ENCODE measurements around the gene SIK3.
A peak's percentile ranks its signal among the peaks of the same experiment; 100 is the strongest.

SIK3 gene

GRCh38 chr11:117002639-117003299 is 95.5 kb downstream of the SIK3 start:
- DNase-seq = peak in 1 of 5 experiments; percentile 92

GRCh38 chr11:117000014-117000737 is 98.1 kb downstream of the SIK3 start:
- DNase-seq = no peak

DNA sequence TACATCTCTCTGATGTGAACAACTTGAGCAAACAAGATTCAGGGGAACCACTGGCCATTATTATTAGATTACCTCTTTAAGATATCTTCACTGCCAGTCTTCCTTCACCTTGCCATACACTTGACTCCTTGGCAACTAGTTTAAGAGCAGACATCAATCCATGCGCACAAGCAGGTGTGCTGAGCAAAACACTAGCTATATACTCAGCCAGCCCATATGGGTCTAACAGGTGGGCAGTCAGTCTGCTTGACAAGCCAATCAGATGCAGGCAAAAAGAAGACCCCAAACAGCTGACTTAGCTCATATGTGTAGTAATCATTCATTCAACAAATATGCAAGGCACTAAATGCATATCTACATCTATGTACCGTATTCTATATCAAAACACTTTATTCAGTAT is 101.2 kb downstream of the SIK3 start:
- DNase-seq = no peak

DNA sequence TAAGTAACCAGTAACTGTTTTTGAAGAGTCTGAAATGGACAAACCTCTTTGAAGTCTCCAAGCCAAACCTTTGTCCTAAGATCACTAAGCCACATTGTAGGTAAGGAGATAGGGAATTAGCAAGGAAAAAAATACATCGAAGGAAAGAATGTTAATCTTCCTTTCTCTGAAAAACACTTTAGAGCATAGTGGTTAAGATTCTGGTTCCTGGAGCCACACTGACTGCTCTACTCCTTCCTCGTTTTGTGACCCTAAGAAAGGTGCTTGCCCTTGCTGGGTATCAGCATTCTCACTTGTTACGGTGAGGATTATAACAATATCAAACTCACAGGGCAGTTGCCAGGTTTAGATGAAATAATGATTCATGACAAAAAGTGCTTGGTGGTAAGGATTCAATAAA is 104.0 kb downstream of the SIK3 start:
- DNase-seq = no peak

GRCh38 chr11:116993599-116993998 is 104.6 kb downstream of the SIK3 start:
- peak in 1 of 5 experiments; percentile 49 for DNase-seq

GRCh38 chr11:116991491-116991890 is 106.7 kb downstream of the SIK3 start:
- DNase-seq = no peak

- no peak for DNase-seq
These were observed 107.4 kb downstream of the SIK3 start for GRCh38 chr11:116990811-116991210.

- DNase-seq = no peak
These were observed 108.2 kb downstream of the SIK3 start for GRCh38 chr11:116990061-116990473.

GRCh38 chr11:116989184-116989583 is 109.0 kb downstream of the SIK3 start:
- no peak for DNase-seq

DNA sequence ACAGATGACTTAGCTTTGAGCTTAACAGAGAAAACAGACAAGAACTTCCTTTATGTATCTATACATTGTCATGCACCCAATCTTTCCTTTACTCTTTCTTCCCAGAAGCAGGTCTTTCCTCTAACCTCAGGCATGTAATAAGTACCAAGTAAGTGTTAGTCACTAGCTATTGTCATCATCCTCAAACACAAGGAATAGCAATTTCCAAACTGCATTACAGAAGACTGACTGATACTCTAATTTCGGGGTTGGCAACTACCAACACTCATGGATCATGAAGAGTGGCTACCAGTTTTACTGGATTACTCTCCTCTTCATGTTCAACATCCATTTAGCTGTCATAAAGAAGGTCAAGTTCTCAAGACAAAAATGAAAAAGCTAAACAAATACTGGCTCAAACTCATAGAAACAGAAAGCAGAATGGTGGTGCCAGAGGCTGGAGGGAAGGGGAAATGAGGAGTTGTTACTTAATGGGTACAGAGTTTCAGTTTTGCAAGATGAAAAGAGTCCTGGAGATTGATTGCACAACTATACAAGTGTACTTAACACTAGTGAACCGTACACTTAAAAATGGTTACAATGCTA is 111.6 kb downstream of the SIK3 start:
- peak in 1 of 5 experiments; percentile 50 for DNase-seq

DNA sequence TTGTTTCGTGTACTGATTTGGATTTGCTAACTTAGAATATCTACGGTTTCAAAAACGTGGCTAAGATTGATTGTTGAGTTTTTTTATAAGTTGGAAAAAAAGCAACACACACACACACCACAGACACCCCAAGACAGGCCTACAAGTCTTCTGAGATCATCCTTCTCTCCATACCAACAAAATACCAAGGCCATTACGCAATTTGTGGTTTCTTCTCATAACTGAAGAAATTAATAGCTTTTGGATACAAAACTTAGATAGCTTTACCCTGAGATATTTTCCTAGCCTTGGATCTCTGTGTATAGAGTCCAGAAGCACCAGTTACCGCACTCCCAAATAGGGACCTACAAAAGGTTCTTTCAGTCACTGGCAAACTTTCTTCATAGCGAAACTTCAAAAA is 113.6 kb downstream of the SIK3 start:
- DNase-seq = no peak

DNA sequence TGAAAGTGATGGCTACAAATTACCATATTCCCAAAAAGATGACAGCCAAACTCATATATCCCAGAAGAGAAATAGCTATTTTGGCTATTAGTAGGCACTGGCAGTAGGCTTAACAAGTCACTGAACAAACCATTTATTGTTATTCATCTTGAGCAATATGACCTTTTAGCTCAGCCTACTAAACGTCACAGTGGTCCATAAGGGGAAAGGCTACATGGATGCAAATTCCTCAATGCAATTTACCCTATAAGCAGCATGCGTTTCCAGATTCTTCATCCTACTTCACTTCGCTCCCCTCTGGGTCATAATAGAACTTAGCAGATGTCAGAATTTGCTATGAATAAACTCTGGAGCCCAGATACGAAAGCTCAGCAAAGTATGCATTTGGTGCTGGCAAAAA is 114.0 kb downstream of the SIK3 start:
- no peak for DNase-seq

DNA sequence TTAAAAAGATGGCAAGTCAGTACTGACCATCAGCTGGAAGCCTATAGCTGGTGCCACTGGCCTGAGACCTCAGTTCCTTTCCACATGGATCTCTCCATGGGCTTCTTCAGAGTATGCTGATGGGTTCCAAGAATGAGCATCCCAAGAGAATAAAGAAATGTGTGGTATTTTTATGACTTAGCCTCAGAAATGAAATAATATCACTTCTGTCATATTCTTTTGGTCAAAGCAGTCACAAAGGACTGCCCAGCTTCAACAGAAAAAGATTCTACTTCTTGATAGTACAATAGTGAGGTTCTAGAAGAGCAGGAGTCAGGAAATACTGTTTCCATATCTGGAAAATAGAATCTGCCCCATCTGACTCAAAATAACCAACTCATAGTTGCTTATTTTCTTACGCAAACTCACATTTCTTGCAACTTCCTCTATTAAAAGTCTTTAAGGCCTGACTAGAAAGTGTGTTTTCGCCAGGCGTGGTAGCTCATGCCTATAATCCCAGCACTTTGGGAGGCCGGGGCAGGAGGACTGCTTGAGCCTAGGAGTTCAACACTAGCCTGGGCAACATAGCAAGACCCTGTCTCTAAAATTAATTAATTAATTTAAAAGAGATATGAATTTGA is 116.9 kb downstream of the SIK3 start:
- no peak for DNase-seq

- DNase-seq = no peak
These were observed 118.0 kb downstream of the SIK3 start for GRCh38 chr11:116980136-116980793.

- DNase-seq = no peak
These were observed 121.2 kb downstream of the SIK3 start for GRCh38 chr11:116976941-116977570.

DNA sequence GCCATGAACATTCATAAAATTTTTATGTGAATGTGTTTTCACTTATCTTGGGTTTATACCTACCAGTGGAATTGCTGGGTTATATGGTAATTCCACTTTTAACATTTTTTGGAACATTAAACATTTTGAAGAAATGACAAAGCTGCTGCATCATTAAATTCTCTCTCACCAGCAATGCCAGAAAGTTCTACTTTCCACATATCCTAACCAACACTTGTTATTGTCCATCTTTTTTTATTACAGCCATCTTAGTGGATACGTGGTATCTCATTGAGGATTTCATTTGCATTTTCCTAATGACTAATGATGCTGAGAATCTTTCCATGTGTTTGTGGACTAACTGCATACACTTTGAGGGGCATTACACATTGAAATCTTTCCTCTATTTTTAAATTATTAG is 122.6 kb downstream of the SIK3 start:
- no peak for DNase-seq

DNA sequence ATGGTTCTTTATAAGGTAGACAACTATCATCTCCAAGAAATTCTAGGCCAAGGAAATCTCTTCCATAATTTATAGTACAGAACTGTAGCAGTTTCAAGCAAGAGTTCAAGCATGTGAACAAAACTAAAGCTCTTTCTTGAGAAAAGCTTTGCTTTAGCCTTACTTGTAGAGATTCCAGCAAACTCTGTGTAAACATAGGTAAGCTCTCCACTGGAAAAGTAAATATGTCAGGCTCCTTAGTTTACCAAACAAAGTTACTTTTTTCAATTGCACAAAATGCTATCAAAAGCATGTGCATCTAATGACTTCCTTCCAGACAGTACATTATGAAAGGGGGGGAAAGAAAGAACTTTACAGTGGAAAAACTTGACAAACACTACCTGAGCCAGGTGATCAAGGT is 125.0 kb downstream of the SIK3 start:
- DNase-seq = no peak

GRCh38 chr11:116972691-116973090 is 125.5 kb downstream of the SIK3 start:
- DNase-seq = no peak

DNA sequence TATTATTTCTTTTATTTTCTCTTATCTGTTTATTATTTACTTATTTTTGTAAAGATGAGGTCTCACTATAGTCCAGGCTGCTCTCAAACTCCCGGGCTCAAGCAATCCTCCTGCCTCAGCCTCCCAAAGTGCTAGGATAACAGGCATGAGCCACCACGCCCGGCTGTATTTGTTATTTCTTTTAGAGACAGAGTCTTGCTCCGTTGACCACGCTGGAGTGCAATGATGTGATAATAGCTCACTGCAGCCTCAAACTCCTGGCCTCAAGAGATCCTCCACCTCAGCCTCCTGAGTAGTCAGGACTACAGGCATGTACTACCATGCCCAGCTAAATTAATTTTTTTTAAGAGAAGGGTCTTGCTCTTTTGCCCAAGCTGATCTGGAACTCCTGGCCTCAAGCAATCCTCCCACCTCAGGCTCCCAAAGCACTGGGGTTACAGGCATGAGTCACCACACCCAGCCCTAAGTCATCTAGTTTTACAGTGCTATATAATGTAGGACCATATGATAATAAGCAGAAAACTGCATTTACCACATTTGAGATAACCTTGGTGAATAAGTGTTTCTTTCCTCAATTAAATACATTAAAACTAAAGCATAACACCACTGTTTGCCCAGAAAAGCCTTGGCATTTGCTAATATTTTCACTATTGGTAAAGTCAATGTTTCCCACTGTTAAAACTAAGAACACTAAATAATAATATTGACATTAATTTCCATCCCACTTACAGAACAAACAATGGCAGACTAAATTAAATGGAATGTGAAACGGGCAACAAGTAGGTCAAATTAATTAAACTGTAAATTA is 127.5 kb downstream of the SIK3 start:
- DNase-seq = no peak

- no peak for DNase-seq
These were observed 128.5 kb downstream of the SIK3 start for GRCh38 chr11:116969694-116970093.

GRCh38 chr11:116964269-116964668 is 134.0 kb downstream of the SIK3 start:
- no peak for DNase-seq

GRCh38 chr11:116963813-116964212 is 134.4 kb downstream of the SIK3 start:
- no peak for DNase-seq

Measured in T-helper 2 cell (primary cell).